ENCODE results near the gene UNC45A. TPM values are rescaled to one million over a fixed set of nuclear protein-coding genes. Genes with fewer than 3 reads are reported as not detected.
A peak's percentile ranks its signal among the peaks of the same experiment; 100 is the strongest.

UNC45A gene
- total and polyA plus RNA-seq, 2 of the 8 experiments (the other 6 are each of a cell fraction or from before 2014, with no cell fraction given) = 74.1 to 84.2 TPM

- TF ChIP-seq KDM5A (IDR thresholded peaks at IDR 0.05; ENCODE audit: low read length) (no peak), EP300 (IDR thresholded peaks at IDR 0.05; ENCODE audit: borderline replicate concordance in 1 of 2, low read depth in 2 of 2, low read length in 2 of 2) (0 out of 3 replicates have a peak, but pooled peaks of 1 of the 2 experiments have one; percentile 31), ZNF274 (IDR thresholded peaks at IDR 0.05; ENCODE audit: borderline replicate concordance, extremely low read depth, low read length) (no peak), CBX8 (IDR thresholded peaks at IDR 0.05; ENCODE audit: borderline replicate concordance, low read depth, low read length) (no peak), TAF1 (IDR thresholded peaks at IDR 0.05; ENCODE audit: low read depth, low read length) (peak; percentile 77), POU5F1 (IDR thresholded peaks at IDR 0.05; ENCODE audit: low read depth, low read length) (no peak), GTF2F1 (IDR thresholded peaks at IDR 0.05; ENCODE audit: borderline replicate concordance, low read depth, low read length) (no peak), SIN3A (conservative IDR thresholded peaks at IDR 0.05 in 1 of 2, IDR thresholded peaks at IDR 0.05 in 1 of 2; ENCODE audit: low read depth in 1 of 2, low read length in 2 of 2) (0 out of 4 replicates have a peak, but pooled peaks have one; percentile 12 to 55), TCF12 (IDR thresholded peaks at IDR 0.05; ENCODE audit: low read depth, low read length) (no peak), POLR2A (IDR thresholded peaks at IDR 0.05; ENCODE audit: control extremely low read depth in 1 of 2, low read depth in 2 of 2, low read length in 2 of 2) (peak; percentile 46 to 64; a peak in 2 of 3 replicates), GABPA (IDR thresholded peaks at IDR 0.05; ENCODE audit: borderline replicate concordance, insufficient read depth, low read length) (peak; percentile 70; the same call in 1 of the 2 replicates), JUND (IDR thresholded peaks at IDR 0.05; ENCODE audit: low read length) (no peak), BACH1 (IDR thresholded peaks at IDR 0.05; ENCODE audit: low read length) (peak; percentile 70), ASH2L (IDR thresholded peaks at IDR 0.05; ENCODE audit: low read length) (peak; percentile 29), BRCA1 (IDR thresholded peaks at IDR 0.05; ENCODE audit: low read depth, low read length) (no peak), TBP (IDR thresholded peaks at IDR 0.05; ENCODE audit: low read depth, low read length) (0 out of 2 replicates have a peak, but pooled peaks have one; percentile 52), SUZ12 (IDR thresholded peaks at IDR 0.05; ENCODE audit: low read length) (no peak), MAFK (IDR thresholded peaks at IDR 0.05; ENCODE audit: low read depth, low read length) (no peak), POLR2AphosphoS5 (IDR thresholded peaks at IDR 0.05; ENCODE audit: low read depth, low read length) (peak; percentile 70)
- TF ChIP-seq, protein P1, sequence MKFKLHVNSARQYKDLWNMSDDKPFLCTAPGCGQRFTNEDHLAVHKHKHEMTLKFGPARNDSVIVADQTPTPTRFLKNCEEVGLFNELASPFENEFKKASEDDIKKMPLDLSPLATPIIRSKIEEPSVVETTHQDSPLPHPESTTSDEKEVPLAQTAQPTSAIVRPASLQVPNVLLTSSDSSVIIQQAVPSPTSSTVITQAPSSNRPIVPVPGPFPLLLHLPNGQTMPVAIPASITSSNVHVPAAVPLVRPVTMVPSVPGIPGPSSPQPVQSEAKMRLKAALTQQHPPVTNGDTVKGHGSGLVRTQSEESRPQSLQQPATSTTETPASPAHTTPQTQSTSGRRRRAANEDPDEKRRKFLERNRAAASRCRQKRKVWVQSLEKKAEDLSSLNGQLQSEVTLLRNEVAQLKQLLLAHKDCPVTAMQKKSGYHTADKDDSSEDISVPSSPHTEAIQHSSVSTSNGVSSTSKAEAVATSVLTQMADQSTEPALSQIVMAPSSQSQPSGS (IDR thresholded peaks at IDR 0.05; ENCODE audit: low read length) = no peak
These were observed 21.4 kb downstream of the UNC45A start (continued) for GRCh38 chr15:90956274-90957030.
